Right atrium auricular region (tissue), 2 donors: ENCODE measurements around the gene CCDC33. TPM values are rescaled to one million over a fixed set of nuclear protein-coding genes. Genes with fewer than 3 reads are reported as not detected.

Experiments
- DNase-seq: peaks from one replicate; pipeline ENCODE4 v3.0.0-alpha.2; 2019; ENCODE audit warnings: low spot score
- H3K27ac ChIP-seq, 2 donors: fragments of 200-600 bp; sonication (generic); 1 replicate in 1 of 2; 2 replicates in 1 of 2; pipeline ENCODE4 v1.5.1; 2016 to 2019
- H3K27me3 ChIP-seq, 2 donors: fragments of 200-600 bp; sonication (generic); one replicate each; pipeline versions ENCODE4 v1.5.1 to v1.6.0; 2017 to 2019
- H3K36me3 ChIP-seq: fragments of 200-600 bp; sonication (generic); one replicate; pipeline ENCODE4 v1.5.1; 2016
- H3K4me1 ChIP-seq, 2 donors: fragments of 200-600 bp; sonication (generic); one replicate each; pipeline versions ENCODE4 v1.5.1 to v1.6.0; 2017 to 2019
- H3K4me3 ChIP-seq, 2 donors: fragments of 200-600 bp; sonication (generic); 1 replicate in 1 of 2; 2 replicates in 1 of 2; pipeline ENCODE4 v1.5.1; 2017 to 2019; ENCODE audit warnings: mild to moderate bottlenecking in 1 of 2, moderate library complexity in 1 of 2
- H3K9me3 ChIP-seq, 2 donors: fragments of 200-600 bp; sonication (generic); one replicate each; pipeline ENCODE4 v1.5.1; 2019
- CTCF ChIP-seq, 2 donors: fragments of 200-600 bp; sonication (generic); IDR thresholded peaks; one replicate each; pipeline ENCODE4 v1.5.1; 2019; ENCODE audit warnings: antibody characterized with exemption in 2 of 2
- total RNA-seq, 2 donors: library from RNA; depleted of rRNA; stranded (reverse); fragments of >200 nt; gene quantifications; one replicate each; pipeline ENCODE4 v1.1.0, GENCODE V29; 2016

The CCDC33 gene
- total RNA-seq, 2 donors from 2014 or later, result not detected

GRCh38 chr15:74221399-74222239, 14.5 kb upstream of the CCDC33 start:
- no peak for TF ChIP-seq CTCF (IDR thresholded peaks at IDR 0.05)

GRCh38 chr15:74222240-74223119, 13.6 kb upstream of the CCDC33 start:
- DNase-seq, result no peak
- H3K36me3 ChIP-seq, result no peaks in the 10 kb centered on the region
- no peak overlapping the region for H3K4me3 ChIP-seq
- H3K27ac ChIP-seq, result no peak overlapping the region
- H3K27me3 ChIP-seq, result no peaks in the 10 kb centered on the region
- no peak for TF ChIP-seq CTCF (IDR thresholded peaks at IDR 0.05)
- H3K9me3 ChIP-seq, result no peaks in the 10 kb centered on the region
- no peaks in the 10 kb centered on the region for H3K4me1 ChIP-seq

More at GRCh38 chr15:74221399-74222239, 14.5 kb upstream of the CCDC33 start:
- Histone ChIP-seq H3K36me3 (no peaks in the 10 kb centered on the region), H3K4me1 (no peaks in the 10 kb centered on the region), H3K4me3 (no peak overlapping the region), H3K27me3 (no peaks in the 10 kb centered on the region), H3K27ac (no peak overlapping the region), H3K9me3 (no peaks in the 10 kb centered on the region)
- DNase-seq, result no peak

GRCh38 chr15:74225928-74226327, 10.2 kb upstream of the CCDC33 start:
- Histone ChIP-seq H3K27ac (no peak overlapping the region), H3K9me3 (no peaks in the 10 kb centered on the region), H3K4me3 (no peak overlapping the region), H3K27me3 (no peaks in the 10 kb centered on the region), H3K4me1 (peaks cover 0 to 13% of the 10 kb centered on the region in 2 donors), H3K36me3 (no peaks in the 10 kb centered on the region)
- no peak for DNase-seq
- no peak for TF ChIP-seq CTCF (IDR thresholded peaks at IDR 0.05)

GRCh38 chr15:74226761-74227540, 9.2 kb upstream of the CCDC33 start:
- Histone ChIP-seq H3K27ac (no peak overlapping the region), H3K4me1 (peaks cover 0 to 13% of the 10 kb centered on the region in 2 donors), H3K4me3 (no peak overlapping the region), H3K27me3 (no peaks in the 10 kb centered on the region), H3K9me3 (no peaks in the 10 kb centered on the region), H3K36me3 (no peaks in the 10 kb centered on the region)
- no peak for DNase-seq
- no peak for TF ChIP-seq CTCF (IDR thresholded peaks at IDR 0.05)

- Histone ChIP-seq H3K36me3 (no peaks in the 10 kb centered on the region), H3K9me3 (no peaks in the 10 kb centered on the region), H3K27ac (no peak overlapping the region), H3K4me3 (peak overlapping the region in 1 of 2 donors; percentile 4), H3K27me3 (no peaks in the 10 kb centered on the region), H3K4me1 (peaks cover 0 to 13% of the 10 kb centered on the region in 2 donors)
- no peak for DNase-seq
- TF ChIP-seq CTCF (IDR thresholded peaks at IDR 0.05), result no peak
Observed at GRCh38 chr15:74227968-74228722, 8.0 kb upstream of the CCDC33 start.
